HCT116 (cell line): ENCODE data around the gene NCOA5. TPM values are rescaled to one million over a fixed set of nuclear protein-coding genes. Genes with fewer than 3 reads are reported as not detected.

Experiments used
- ATAC-seq: fragments of 200-7000 bp; cut with Tn5 transposase; 2 replicates; pipeline ENCODE4 v1.9.1; 2020; ENCODE audit warnings: mild to moderate bottlenecking, moderate library complexity
- BruUV-seq: library from RNA; stranded (reverse); fragments of 400-500 nt; replicated peaks from 2 replicates; lab custom pipeline; 2021; lab: Mats Ljungman, UMichigan
- CTCF ChIA-PET: fragments of 300-600 bp; sonication (Branson Sonifier 250); formaldehyde crosslinking; loops from one replicate; lab custom pipeline; 2021; ENCODE audit warnings: antibody characterized with exemption; lab: Charles Lee
- POLR2A ChIA-PET: fragments of 300-600, 350-600 bp; sonication (Branson Sonifier 250); formaldehyde crosslinking; loops from one replicate; lab custom pipeline; 2021; ENCODE audit warnings: antibody characterized with exemption; lab: Charles Lee
- RAD21 ChIA-PET, 2 experiments: fragments of 300-600 bp; sonication (Branson Sonifier 250); formaldehyde crosslinking; loops; one replicate each; lab custom pipeline; 2023; ENCODE audit warnings: low total read pairs in 2 of 2; ENCODE audit not compliant: uncharacterized antibody in 2 of 2, unreplicated experiment in 2 of 2, low non-redundant PET in 1 of 2; lab: Charles Lee
- DNase-seq: peaks from one replicate; pipeline ENCODE4 v3.0.0-alpha.2; 2010; ENCODE audit warnings: low read depth, low spot score
- H2AFZ ChIP-seq: fragments of 200-600 bp; shearing (Covaris generic), sonication (generic); 2 replicates; pipeline ENCODE4 v1.6.1; 2017; ENCODE audit warnings: low read depth, mixed run types, mixed read lengths, antibody characterized with exemption, low read length; ENCODE audit not compliant: poor library complexity, severe bottlenecking
- H3K27ac ChIP-seq: 2 replicates; pipeline ENCODE4 v1.5.1; 2012; ENCODE audit warnings: low read depth, low read length
- H3K27me3 ChIP-seq: fragments of 200-600 bp; sonication (generic); 2 replicates; pipeline ENCODE4 v1.6.1; 2016; ENCODE audit warnings: mixed run types, low read length, mixed read lengths; ENCODE audit not compliant: insufficient read depth
- H3K36me3 ChIP-seq, 2 experiments: fragments of 200-500 bp in 1 of 2; fragments of 200-600 bp in 1 of 2; sonication (Bioruptor generic) in 1 of 2; sonication (generic) in 1 of 2; 2 replicates each; pipeline versions ENCODE4 v1.5.1 to v1.6.1; 2014 to 2016; ENCODE audit warnings: low read length in 2 of 2, inconsistent platforms in 1 of 2, mixed read lengths in 1 of 2, mixed run types in 1 of 2; ENCODE audit not compliant: insufficient read depth in 2 of 2, control insufficient read depth in 1 of 2
- H3K4me1 ChIP-seq, 2 experiments: fragments of 200-600 bp in 1 of 2; sonication (generic) in 1 of 2; 2 replicates each; pipeline versions ENCODE4 v1.5.1 to v1.6.1; 2012 to 2017; ENCODE audit warnings: low read length in 2 of 2, inconsistent platforms in 1 of 2, mild to moderate bottlenecking in 1 of 2, mixed read lengths in 1 of 2, mixed run types in 1 of 2, moderate library complexity in 1 of 2; ENCODE audit not compliant: insufficient read depth in 2 of 2, control insufficient read depth in 1 of 2
- H3K4me2 ChIP-seq: fragments of 200-600 bp; sonication (generic); 2 replicates; pipeline ENCODE4 v1.6.1; 2017; ENCODE audit warnings: mixed run types, low read length, mixed read lengths
- H3K4me3 ChIP-seq, 2 experiments: fragments of 200-600 bp in 1 of 2; sonication (generic) in 1 of 2; replicated peaks in 1 of 2; 2 replicates each; pipeline ENCODE4 v1.5.1; 2011 to 2016; ENCODE audit warnings: low read length in 2 of 2, control low read depth in 1 of 2, low read depth in 1 of 2, mild to moderate bottlenecking in 1 of 2, mixed read lengths in 1 of 2, mixed run types in 1 of 2
- H3K79me2 ChIP-seq: fragments of 200-600 bp; sonication (generic); 2 replicates; pipeline ENCODE4 v1.6.1; 2017; ENCODE audit warnings: mild to moderate bottlenecking, mixed run types, low read length, moderate library complexity, mixed read lengths; ENCODE audit not compliant: insufficient read depth
- H3K9ac ChIP-seq: fragments of 200-600 bp; sonication (generic); 2 replicates; pipeline ENCODE4 v1.6.1; 2016; ENCODE audit warnings: low read length, mixed read lengths
- H3K9me2 ChIP-seq: fragments of 200-600 bp; sonication (generic), shearing (Covaris generic); 2 replicates; pipeline ENCODE4 v1.6.1; 2017; ENCODE audit warnings: mixed run types, mild to moderate bottlenecking, moderate library complexity; ENCODE audit not compliant: insufficient read depth
- H3K9me3 ChIP-seq, 2 experiments: fragments of 200-500 bp in 1 of 2; fragments of 200-600 bp in 1 of 2; sonication (Bioruptor generic) in 1 of 2; sonication (generic) in 1 of 2; 2 replicates each; pipeline ENCODE4 v1.6.1; 2014 to 2017; ENCODE audit warnings: low read length in 2 of 2, mixed read lengths in 2 of 2, inconsistent platforms in 1 of 2, low read depth in 1 of 2, mild to moderate bottlenecking in 1 of 2, mixed run types in 1 of 2, moderate library complexity in 1 of 2; ENCODE audit not compliant: control insufficient read depth in 1 of 2, insufficient read depth in 1 of 2
- H4K20me1 ChIP-seq: fragments of 200-600 bp; sonication (generic), shearing (Covaris generic); 2 replicates; pipeline ENCODE4 v1.6.1; 2017; ENCODE audit warnings: mixed run types, mild to moderate bottlenecking, moderate library complexity; ENCODE audit not compliant: insufficient read depth
- ATF3 ChIP-seq: IDR thresholded peaks from 2 replicates; pipeline ENCODE4 v1.6.1; 2012
- CBX3 ChIP-seq: IDR thresholded peaks from 2 replicates; pipeline ENCODE4 v1.6.1; 2012; ENCODE audit warnings: low read depth
- CTCF ChIP-seq, 3 experiments: fragments of 200-600 bp in 1 of 3; sonication (generic) in 1 of 3; IDR thresholded peaks in 2 of 3; conservative IDR thresholded peaks in 1 of 3; 2 replicates each; pipeline ENCODE4 v1.5.1; 2012 to 2017; ENCODE audit warnings: low read depth in 2 of 3, low read length in 2 of 3, antibody characterized with exemption in 1 of 3, borderline replicate concordance in 1 of 3, control low read depth in 1 of 3, mild to moderate bottlenecking in 1 of 3, mixed read lengths in 1 of 3, mixed run types in 1 of 3, moderate library complexity in 1 of 3; ENCODE audit not compliant: insufficient read depth in 1 of 3
- EGR1 ChIP-seq: IDR thresholded peaks from 2 replicates; pipeline ENCODE4 v1.6.1; 2012; ENCODE audit warnings: low read depth
- ELF1 ChIP-seq: IDR thresholded peaks from 2 replicates; pipeline ENCODE4 v1.6.1; 2012; ENCODE audit warnings: low read depth, borderline replicate concordance
- EZH2phosphoT487 ChIP-seq: fragments of 200-600 bp; IDR thresholded peaks from 2 replicates; pipeline ENCODE4 v1.6.1; 2018; ENCODE audit warnings: antibody characterized with exemption, borderline replicate concordance
- FOSL1 ChIP-seq: IDR thresholded peaks from 2 replicates; pipeline ENCODE4 v1.6.1; 2012; ENCODE audit warnings: low read depth
- JUND ChIP-seq: IDR thresholded peaks from 2 replicates; pipeline ENCODE4 v1.6.1; 2012
- MAX ChIP-seq: IDR thresholded peaks from 2 replicates; pipeline ENCODE4 v1.6.1; 2012
- POLR2AphosphoS5 ChIP-seq: IDR thresholded peaks from 2 replicates; pipeline ENCODE4 v1.6.1; 2011; ENCODE audit warnings: mild to moderate bottlenecking, low read depth, low read length, moderate library complexity
- REST ChIP-seq: IDR thresholded peaks from 2 replicates; pipeline ENCODE4 v1.6.1; 2012; ENCODE audit warnings: low read depth
- SP1 ChIP-seq: IDR thresholded peaks from 2 replicates; pipeline ENCODE4 v1.6.1; 2012; ENCODE audit warnings: low read depth
- SRF ChIP-seq: IDR thresholded peaks from 2 replicates; pipeline ENCODE4 v1.6.1; 2012; ENCODE audit warnings: low read depth
- TCF7L2 ChIP-seq: IDR thresholded peaks from 2 replicates; pipeline ENCODE4 v1.7.0; 2011; ENCODE audit warnings: borderline replicate concordance, inconsistent platforms; ENCODE audit not compliant: insufficient read depth, insufficient read length; ENCODE audit errors: extremely low read depth
- ZBTB33 ChIP-seq: IDR thresholded peaks from 2 replicates; pipeline ENCODE4 v1.6.1; 2011; ENCODE audit warnings: mild to moderate bottlenecking, low read length, moderate library complexity; ENCODE audit not compliant: insufficient replicate concordance; ENCODE audit errors: extremely low read depth
- ZNF274 ChIP-seq: fragments of 200-500 bp; sonication (Bioruptor generic); IDR thresholded peaks from 2 replicates; pipeline ENCODE4 v1.6.1; 2014; ENCODE audit warnings: mild to moderate bottlenecking, low read depth, low read length, inconsistent platforms
- intact Hi-C: fragments of 100-400 bp; cut with micrococcal nuclease; formaldehyde crosslinking; loops from 2 replicates; pipeline ENCODE4 v1.10.0; 2022
- total RNA-seq: library from RNA; stranded (reverse); gene quantifications from one replicate; pipeline ENCODE4 v1.2.1, GENCODE V29; 2021; ENCODE audit not compliant: unreplicated experiment

NCOA5 gene
- total RNA-seq, 1 experiment from 2014 or later, result 31.6 TPM

GRCh38 chr20:46122516-46123481, 33.0 kb upstream of the NCOA5 start:
- H3K4me3 ChIP-seq, result no peak overlapping the region
- H3K79me2 ChIP-seq, result peaks cover 12% of the 10 kb centered on the region
- TF ChIP-seq JUND (no peak), ELF1 (no peak), EGR1 (no peak), TCF7L2 (no peak), FOSL1 (no peak), ATF3 (no peak), MAX (no peak), SRF (no peak), ZNF274 (no peak), REST (no peak), EZH2phosphoT487 (no peak), CBX3 (no peak), POLR2AphosphoS5 (no peak), CTCF (IDR thresholded peaks at IDR 0.05 in 2 of 3, conservative IDR thresholded peaks at IDR 0.05 in 1 of 3; ENCODE audit: borderline replicate concordance in 1 of 3, insufficient read depth in 1 of 3, low read depth in 2 of 3, low read length in 2 of 3) (no peak), SP1 (no peak), ZBTB33 (no peak)
- H3K9me2 ChIP-seq, result no peaks in the 10 kb centered on the region
- H4K20me1 ChIP-seq, result no peaks in the 10 kb centered on the region
- DNase-seq (no peak), ATAC-seq (no peak)
- POLR2A ChIA-PET, result no interaction called here
- BruUV-seq, result no TSS peak
- CTCF ChIA-PET, result interaction anchor here (0.7 kb wide), 1 partner anchor 29 kb away, joined by 3 read pairs; no protein-coding TSS in a partner anchor
- H3K4me2 ChIP-seq, result no peak overlapping the region
- H3K27ac ChIP-seq, result no peak overlapping the region; the same call in 1 of the 2 replicates
- no peak overlapping the region for H3K9ac ChIP-seq
- intact Hi-C loops, result no loop called here
- RAD21 ChIA-PET, result no interaction called here
- peaks cover 8 to 11% of the 10 kb centered on the region in 2 experiments for H3K4me1 ChIP-seq
- H2AFZ ChIP-seq, result no peak overlapping the region
- no peaks in the 10 kb centered on the region for H3K9me3 ChIP-seq
- H3K27me3 ChIP-seq, result no peaks in the 10 kb centered on the region
- H3K36me3 ChIP-seq, result peaks cover 3 to 18% of the 10 kb centered on the region in 2 experiments; a peak in 2 of 4 replicates
